Measurements from ENCODE around the gene CACNA2D3.

CACNA2D3 gene

DNA sequence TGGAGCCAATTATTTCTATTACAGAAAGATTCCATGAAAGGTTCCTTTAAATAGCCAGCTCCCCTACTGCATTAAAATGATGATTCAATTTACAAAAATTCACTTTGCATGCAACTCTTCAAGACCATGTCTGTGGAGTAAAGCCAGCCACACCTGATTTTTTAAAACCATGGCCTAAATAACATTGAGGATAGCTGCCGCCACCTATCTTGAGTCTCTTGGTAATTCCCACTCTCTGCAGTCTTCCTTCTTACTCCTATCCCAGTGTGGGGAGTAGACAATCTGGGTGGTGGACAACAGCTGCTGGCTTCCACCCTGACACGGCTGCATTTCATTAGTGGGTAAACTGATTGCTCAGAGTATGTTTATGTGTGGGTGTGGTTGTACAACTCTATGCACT lies 794.8 kb downstream of the CACNA2D3 start:
- no peak for DNase-seq (ENCODE audit: low read depth in 2 of 2)

DNA sequence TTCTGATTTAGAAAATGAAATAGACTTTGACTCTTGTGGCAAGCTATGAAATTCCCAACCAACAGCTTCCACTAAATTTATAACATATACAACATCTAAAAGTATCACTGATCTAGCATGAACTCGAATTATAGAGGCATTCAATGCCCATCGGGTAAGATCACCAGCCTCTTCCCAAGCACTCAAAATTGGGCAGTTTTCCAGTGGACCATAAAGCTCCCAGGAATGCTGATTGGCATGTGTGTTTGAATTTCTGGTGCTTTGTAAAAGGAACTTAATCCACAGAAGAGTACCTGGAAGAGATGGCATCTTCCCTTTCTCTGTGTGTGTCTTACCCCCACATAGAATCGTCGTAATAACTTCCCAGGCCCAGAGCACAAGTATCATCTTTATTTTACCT lies 795.5 kb downstream of the CACNA2D3 start:
- no peak for DNase-seq (ENCODE audit: low read depth in 2 of 2)

DNA sequence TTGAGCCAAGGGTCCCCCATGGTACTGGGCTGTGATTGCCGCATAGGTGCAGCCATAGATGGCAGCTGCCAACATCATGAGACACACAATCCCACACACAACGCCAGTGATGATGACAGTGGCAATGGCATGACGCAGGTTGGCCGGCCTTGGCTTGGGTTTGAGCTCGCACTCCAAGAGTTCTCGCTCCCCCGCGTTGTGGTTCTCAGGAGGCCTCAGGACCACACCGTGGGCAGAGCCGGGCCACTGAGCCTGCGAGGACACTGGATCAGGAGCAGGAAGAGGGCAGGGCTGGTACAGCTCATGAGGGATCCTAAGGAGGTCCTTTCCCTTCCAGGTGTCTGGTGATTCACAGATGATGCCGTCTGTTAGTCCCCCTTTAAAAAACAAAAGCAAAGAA lies 796.2 kb downstream of the CACNA2D3 start:
- no peak for DNase-seq (ENCODE audit: low read depth in 2 of 2)

DNA sequence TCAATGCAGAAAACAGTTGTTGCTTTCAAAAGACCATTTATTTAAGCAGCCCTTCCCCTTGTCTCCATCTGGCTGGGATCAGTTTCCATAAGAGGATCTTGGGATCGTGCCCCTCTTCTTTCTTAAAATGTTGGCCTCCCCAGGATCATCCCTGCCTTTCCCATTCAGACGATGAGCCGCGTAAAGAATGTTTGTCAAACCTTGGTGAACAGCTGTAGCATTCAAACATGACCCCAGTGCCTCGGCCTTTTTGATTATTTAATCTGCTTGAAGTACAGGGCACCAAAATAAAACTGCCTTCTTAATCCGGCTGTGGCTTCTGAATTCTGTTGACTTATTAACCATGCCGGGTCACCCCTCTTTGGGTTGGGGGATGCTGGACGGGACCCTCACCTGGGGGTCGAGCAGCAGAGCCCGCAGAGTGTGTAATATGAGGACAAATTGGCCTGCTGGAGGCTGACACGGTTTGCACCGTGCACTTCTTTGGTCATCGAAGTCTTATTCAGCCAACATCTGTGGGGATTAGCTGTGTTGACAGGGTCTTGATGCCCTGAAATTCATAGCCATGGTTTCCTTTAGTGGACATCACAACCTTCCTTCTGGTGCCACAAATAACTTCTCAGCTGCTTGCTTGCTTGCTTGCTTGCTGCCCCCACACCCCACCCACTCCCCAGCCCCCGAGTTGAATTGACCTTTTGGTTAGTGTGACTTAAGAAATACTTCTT lies 805.9 kb downstream of the CACNA2D3 start, which contains the start of gene LRTM1:
Gene LRTM1 (minus strand): TSS at position 14 of the 725 bp plus-strand sequence. CDS start 148 bp downstream, outside the sequence.
- DNase-seq (ENCODE audit: low read depth in 2 of 2): no peak

DNA sequence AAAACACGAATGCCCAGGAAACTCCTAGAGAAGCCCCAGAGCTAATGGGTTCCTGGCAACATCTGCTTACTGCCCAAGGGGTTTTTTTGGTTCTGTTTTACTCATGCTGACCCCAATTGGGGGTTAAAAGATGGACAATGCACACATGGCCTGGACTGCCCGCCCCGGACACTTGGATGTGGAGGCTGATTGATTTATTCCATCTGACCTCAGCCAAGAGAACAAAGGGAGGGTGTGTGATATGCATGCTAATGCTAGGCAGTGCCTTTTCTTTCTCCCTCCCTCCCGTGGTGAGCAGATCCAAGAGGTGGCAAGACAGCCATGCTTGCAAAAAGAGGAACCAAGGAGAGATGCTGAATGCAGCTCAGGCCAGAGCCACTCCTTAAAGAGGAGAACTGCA lies 808.8 kb downstream of the CACNA2D3 start:
- no peak for DNase-seq (ENCODE audit: low read depth in 2 of 2)

DNA sequence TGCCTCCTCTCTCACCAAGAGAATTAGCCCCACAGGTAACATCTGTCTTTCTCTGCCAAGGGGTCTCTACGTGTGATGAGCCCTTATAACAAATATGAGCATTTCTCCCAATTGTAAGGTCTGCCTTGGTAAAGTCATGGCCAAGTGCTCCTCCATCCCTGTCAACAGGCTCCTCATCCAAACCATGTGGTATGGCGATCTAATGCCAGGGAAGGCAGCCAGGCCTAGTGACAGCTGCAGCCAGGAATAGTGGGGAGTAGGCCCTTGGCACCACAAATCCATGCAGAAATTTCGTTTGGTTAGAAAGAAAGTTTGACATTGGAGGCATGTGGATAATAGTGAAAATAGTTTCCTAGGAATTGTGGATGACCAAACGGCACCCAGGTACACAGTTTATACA lies 810.3 kb downstream of the CACNA2D3 start:
- DNase-seq (ENCODE audit: low read depth in 2 of 2): no peak

DNA sequence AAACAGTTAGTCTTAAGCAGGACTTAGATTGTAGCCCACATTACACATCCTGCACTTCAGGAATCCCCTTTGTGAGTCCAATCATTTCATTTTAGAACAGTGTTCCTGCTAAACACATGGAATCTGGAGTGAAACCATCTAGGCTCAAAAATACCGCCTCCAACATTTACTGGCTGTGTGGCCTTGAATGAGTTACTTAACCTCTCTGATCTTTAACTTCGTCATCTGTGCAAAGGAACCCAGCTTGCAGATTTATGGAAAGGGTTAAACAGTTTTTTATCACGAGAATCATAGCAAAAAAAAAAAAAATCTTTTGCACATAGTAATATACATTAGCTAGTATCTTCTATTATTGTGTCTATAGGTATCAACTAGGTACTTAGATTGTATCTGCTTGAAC lies 813.5 kb downstream of the CACNA2D3 start:
- no peak for DNase-seq (ENCODE audit: low read depth in 2 of 2)

DNA sequence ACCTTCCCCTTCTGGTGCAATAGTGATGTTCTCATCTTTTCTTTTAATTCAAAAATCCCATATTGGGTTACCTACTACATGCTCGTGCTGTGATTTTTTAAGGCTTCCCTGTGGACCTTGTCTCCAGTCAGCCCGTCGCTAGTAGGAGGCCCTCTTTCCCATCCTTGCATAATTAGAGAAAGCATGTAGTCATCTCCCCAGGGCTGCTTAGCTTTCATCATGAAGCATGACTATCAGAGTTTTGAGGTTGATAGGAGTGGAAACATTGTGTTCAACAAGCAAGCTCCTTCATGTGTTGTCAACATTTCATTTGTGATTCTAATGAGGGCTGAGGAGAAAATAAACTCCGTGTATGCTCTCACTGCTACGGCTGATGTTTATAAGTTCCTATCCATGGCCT lies 814.2 kb downstream of the CACNA2D3 start:
- DNase-seq (ENCODE audit: low read depth in 2 of 2): no peak

DNA sequence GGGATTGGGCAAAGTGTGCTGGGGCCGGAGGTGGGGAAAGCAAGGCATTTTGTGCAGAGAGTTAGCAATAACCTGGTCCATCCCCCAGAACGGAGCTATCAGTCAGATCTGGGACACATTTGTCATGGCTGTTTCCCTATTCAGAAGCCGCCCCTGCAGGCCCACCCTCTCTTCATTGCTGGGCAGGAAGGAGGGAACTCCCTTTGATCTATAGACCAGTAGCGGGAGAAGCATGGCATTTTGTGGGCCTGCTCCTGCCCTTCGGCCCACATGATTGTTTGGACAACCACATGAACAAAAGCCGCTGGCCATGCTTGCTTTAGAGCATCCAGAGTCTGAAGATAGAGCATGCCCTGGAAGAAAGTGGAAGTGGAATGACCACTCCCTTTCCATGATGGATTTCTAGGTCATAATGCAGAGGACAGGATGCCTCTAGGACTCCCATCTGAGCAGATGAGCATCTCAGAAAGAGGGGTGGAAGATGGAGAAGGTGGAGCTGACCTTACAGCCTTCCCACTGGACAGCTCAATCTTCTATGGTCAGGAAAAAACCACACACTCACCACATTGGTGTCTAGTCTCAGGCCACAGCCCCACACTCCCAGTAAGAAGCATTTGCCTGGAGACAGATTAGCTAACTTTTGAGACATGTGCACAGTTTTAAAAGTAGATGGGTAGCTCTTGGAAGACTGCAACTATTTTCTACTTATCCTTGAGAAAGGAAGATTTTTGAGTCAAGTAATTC lies 817.4 kb downstream of the CACNA2D3 start:
- no peak for DNase-seq (ENCODE audit: low read depth in 2 of 2)

DNA sequence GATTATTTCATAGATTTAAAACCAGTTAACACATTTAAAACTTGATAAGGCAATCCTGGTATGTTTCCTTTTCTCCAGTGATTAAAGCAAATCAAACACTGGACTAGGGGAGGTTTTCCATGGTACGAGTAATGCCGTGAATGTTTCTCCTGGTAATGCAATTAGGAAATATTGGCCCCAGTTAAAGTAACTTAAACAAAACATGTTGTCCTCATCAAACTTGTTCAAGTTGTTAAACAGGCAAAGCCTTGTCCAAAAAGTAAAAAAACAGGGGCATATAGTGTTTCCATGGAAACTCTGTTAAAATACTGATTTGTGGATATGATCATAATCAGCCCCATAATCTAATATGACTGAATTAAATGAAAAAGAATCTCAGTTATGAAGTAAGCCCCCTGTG lies 818.6 kb downstream of the CACNA2D3 start:
- no peak for DNase-seq (ENCODE audit: low read depth in 2 of 2)

DNA sequence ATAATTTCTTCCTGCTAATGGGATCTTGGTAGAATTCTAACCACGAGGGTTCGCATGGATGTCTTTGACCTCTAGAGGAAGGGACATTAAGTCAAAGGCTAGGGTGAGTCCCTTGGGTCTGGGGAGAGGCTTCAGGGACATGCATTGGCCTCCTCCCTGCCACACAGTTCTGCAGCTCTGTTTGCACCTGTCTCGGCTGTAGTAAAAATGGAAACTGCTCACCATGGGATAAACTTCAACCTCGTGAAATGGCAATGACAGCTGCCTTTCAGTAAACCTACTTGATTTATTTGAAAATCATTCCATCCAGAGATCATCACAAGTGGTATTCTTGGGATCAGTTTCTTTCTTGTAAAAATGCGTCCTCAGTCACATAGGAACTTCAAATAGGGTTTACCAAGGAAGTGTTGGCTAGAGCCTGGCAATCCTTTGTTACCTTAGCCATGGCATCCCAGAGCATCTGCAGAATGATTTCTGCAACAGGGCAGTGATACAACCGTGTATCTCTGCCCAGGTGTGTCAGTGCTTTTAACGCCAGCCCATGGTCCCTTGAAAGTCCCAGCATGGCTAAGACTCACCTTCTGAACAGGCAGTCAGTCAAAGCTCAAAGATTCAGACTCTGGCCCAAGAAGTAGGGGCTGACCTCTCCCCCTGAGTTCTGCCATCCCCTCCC lies 819.5 kb downstream of the CACNA2D3 start:
- DNase-seq (ENCODE audit: low read depth in 2 of 2): no peak

DNA sequence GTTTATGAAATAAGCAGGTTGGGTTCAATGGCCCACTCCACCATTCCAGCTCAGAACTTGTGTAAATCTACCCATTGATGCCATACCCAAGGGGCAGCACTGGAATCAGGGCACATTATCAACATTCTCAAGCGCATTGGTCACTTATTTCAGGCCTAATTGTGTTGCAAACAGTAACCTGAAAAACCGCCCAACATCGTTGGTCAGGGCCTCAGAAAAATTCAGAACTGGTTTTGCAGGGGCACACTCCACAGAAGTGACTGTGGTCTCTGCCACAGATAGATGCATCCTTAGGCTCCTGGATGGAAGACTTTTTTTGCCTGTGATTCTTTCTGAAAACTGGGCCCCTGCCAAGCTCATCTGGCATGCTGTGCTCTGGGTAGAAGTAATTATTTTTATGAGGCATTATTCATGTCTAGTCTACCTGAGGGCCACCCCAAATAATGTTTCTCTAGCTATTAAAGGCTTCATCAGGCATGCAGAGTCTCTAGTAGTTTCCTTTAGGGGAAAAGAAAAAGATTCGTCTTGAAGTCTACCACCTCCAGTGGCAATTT lies 827.2 kb downstream of the CACNA2D3 start:
- no peak for DNase-seq (ENCODE audit: low read depth in 2 of 2)

DNA sequence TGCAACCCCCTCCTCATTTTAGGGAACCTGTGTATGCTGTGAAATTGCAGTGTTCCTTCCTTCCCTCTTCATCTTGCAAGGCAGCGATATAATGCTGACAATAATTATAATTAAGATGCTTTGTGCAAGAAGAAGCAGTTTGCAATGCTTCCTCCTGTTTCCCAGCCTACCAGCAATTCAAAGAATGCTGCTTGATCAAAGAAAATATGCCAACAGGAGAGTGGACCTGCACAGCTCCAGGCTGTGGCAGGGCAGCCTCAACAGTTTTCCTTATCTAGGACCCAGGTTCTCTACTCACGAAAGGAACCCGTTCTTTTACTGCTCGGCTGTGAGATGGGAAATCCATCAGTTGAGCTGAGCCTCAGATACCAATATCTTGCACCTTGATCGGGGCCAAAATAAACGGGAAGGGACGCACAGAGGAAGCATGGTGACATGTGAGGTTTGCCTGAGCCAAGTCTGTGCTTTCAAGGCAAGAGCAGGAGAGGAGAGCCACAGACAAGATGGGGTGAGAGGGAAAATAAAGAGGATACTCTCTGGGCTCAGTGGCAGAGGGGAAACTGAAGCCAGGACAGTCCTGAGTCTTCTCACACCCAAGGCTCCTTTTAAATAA lies 828.1 kb downstream of the CACNA2D3 start:
- DNase-seq (ENCODE audit: low read depth in 2 of 2): no peak

DNA sequence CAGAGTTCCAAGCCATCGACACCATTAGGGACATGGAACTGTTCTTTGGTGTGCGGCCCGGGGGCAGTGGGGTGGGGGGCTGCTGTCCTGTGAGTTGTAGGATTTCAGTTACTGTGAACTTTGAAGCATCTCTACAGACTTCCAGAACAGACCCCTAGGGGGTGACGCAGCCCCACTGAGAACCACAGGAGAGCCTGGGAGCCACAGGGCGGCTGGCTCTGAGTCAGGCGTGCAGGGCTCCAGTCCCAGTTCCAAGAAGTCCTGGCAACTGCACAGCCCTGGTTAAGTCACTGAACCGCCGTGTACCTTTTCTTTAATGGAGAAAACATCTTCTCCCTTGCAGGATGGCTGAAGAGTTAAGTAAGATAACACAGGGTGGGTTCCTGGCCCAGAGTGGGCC lies 829.1 kb downstream of the CACNA2D3 start:
- no peak for DNase-seq (ENCODE audit: low read depth in 2 of 2)

DNA sequence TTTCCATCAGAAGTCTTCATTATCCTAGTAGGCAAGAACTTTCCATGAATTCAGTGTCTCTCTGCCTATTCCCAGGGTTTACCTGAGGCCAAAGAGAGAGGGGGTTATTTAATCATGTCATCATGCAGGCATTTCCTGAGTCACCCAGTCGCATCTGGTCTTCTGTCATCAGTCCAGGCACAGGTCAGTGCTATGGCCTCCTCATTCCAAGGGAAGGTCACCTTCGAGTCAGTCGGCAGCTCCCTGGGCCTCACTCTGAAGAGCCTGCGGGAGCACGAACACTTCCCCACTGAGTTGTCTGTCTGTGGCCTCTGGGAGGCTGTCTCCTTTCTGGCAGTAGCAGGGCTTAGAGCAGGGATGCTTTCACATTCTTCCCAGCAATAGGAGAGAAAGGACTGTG lies 831.7 kb downstream of the CACNA2D3 start:
- DNase-seq (ENCODE audit: low read depth in 2 of 2): no peak

DNA sequence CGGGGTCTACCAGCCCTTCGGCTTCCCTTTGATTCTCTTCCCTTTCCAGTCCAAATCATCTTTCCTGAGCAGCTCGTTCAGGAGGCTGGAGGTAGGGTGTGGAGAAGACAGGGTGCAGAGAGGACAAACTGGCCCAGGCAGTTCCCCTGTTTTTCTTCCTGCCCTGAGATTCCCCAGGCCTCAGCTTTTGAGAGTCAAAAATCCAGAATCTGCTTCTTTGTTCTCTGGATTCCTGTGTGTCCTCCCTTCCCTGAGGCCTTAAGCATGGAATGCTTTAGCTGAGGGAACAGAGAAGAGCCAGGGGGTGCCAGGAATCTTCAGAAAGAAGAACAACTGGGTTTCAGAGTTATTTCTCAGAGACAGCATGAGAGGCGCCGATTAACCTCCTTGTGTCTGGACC lies 832.2 kb downstream of the CACNA2D3 start:
- DNase-seq (ENCODE audit: low read depth in 2 of 2): no peak

DNA sequence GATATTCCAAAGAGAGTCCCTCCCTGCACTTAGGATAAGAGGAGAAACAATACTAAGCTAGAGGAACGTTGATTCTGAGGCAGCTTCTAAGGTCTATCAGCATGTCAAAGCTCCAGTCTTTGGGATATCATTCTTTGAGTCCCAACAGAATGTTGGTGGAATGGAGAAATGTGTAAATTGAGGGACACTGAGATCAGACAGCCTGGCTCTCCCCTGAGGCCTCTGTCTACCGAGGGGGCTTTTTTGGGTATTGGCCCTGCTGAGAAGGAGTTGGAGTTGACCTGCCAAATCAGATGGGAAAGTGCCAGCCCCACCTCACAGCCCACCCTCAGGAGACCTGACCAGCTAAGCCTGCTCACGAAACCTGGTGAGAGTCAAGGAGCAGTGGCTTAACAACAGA lies 833.1 kb downstream of the CACNA2D3 start:
- no peak for DNase-seq (ENCODE audit: low read depth in 2 of 2)

DNA sequence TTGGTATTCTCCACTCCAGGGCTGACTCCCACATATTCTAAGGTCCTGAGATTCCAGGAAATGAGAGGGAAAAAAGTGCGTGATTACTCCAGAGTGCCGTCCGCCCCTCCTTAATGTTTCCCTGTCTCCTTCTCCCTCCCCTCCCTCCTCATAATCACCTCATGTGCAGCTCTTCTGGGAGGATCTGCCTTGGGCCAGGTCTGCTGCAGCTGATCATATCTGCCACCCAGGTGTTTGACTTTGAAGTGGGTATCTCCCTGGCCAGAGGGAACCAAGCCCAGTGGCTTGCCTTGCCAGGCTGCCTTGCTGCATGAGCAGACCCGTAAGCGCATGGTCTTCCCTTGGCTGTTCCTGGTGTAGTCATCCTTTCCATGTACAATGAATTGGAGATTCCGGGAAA lies 833.6 kb downstream of the CACNA2D3 start:
- no peak for DNase-seq (ENCODE audit: low read depth in 2 of 2)

DNA sequence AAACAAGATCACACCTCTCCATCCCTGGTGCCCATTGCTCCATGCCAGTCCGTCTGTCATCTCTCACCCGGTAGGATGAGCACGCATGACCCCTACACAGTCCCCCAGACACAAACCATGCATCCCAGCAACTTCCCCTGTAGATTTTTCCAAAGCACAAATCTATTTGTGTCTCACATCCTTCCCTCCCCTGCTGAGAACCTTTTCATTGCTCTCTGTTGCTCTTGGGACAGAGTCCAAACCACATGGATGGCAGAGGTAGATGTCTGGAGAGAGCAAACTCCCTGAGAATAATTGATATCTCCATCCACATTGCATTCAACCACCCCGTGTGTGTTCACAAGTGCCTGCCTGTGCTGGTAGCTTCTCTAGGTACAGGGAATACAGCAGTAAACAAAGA lies 835.4 kb downstream of the CACNA2D3 start:
- no peak for DNase-seq (ENCODE audit: low read depth in 2 of 2)

DNA sequence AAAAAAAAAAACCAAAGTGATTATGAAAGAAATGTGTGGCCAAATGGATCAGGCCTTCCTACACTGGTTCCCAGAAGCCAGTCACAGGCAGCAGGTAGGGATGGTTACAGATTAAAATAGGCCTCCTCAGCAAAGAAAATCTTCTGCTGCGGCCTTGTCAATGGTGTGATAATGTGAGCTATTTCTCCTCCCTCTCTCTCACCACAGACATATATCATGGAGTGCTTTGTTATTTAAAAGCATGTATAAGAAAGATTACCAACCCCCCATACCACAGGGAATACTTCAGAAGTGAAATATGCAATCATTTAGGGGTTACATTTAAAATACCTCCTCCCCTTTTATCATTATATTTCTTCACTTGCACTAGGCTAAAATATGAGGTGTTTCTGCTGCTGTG lies 837.7 kb downstream of the CACNA2D3 start:
- DNase-seq (ENCODE audit: low read depth in 2 of 2): no peak

DNA sequence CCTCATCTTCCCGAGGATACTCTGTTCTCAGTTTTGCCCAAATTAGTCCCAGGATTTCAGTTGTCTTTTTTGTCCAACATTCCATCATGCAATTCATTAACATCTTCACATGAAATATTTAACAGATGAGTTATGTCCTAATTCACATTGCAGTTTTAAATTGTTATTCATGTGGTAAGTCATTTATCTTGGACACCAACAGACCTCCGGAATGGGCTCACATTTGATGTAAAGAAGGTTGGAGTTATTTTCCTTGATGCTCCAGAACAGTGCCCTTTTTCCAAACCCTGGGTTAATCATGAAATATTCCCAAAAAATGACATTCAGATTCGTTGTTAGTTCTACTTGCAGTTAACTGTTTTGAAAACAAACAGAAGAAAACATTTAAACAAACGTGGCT lies 838.3 kb downstream of the CACNA2D3 start:
- DNase-seq (ENCODE audit: low read depth in 2 of 2): no peak

DNA sequence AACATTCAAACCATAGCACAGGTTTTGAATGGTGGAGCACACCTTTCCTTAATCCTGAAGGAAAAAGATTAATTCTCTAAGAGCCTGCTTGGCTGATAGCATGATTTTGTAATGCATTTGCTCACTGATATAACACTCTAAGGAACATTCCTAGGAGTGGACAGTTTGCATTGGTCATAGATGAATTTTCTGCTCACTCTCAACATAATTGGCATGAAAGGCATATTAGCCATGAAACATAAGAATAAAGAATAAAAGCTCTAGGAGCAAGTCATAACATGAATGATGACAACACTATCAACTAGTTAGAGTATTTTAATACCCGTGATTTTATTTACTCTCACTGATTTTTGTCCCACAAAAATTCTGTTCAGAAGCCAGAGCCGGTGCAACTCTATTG lies 839.8 kb downstream of the CACNA2D3 start:
- no peak for DNase-seq (ENCODE audit: low read depth in 2 of 2)
